Measurements from ENCODE around the gene LRFN3. TPM values are rescaled to one million over a fixed set of nuclear protein-coding genes. Genes with fewer than 3 reads are reported as not detected.
A peak's percentile ranks its signal among the peaks of the same experiment; 100 is the strongest.

The LRFN3 gene
- total and polyA plus RNA-seq, 2 of the 13 experiments (the other 11 are each of a cell fraction or from before 2014, with no cell fraction given) = 0.74 to 1.6 TPM

GRCh38 chr19:35899547-35900214, 36.5 kb upstream of the LRFN3 start (continued):
- TF ChIP-seq ZNF552 (CRISPR knock-in tag; IDR thresholded peaks at IDR 0.05; ENCODE audit: borderline replicate concordance) = no peak; the same call in 1 of the 2 replicates
- TF ChIP-seq, protein P1, sequence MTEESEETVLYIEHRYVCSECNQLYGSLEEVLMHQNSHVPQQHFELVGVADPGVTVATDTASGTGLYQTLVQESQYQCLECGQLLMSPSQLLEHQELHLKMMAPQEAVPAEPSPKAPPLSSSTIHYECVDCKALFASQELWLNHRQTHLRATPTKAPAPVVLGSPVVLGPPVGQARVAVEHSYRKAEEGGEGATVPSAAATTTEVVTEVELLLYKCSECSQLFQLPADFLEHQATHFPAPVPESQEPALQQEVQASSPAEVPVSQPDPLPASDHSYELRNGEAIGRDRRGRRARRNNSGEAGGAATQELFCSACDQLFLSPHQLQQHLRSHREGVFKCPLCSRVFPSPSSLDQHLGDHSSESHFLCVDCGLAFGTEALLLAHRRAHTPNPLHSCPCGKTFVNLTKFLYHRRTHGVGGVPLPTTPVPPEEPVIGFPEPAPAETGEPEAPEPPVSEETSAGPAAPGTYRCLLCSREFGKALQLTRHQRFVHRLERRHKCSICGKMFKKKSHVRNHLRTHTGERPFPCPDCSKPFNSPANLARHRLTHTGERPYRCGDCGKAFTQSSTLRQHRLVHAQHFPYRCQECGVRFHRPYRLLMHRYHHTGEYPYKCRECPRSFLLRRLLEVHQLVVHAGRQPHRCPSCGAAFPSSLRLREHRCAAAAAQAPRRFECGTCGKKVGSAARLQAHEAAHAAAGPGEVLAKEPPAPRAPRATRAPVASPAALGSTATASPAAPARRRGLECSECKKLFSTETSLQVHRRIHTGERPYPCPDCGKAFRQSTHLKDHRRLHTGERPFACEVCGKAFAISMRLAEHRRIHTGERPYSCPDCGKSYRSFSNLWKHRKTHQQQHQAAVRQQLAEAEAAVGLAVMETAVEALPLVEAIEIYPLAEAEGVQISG (CRISPR knock-in tag; IDR thresholded peaks at IDR 0.05) = peak; percentile 32
- TF ChIP-seq, protein P2, sequence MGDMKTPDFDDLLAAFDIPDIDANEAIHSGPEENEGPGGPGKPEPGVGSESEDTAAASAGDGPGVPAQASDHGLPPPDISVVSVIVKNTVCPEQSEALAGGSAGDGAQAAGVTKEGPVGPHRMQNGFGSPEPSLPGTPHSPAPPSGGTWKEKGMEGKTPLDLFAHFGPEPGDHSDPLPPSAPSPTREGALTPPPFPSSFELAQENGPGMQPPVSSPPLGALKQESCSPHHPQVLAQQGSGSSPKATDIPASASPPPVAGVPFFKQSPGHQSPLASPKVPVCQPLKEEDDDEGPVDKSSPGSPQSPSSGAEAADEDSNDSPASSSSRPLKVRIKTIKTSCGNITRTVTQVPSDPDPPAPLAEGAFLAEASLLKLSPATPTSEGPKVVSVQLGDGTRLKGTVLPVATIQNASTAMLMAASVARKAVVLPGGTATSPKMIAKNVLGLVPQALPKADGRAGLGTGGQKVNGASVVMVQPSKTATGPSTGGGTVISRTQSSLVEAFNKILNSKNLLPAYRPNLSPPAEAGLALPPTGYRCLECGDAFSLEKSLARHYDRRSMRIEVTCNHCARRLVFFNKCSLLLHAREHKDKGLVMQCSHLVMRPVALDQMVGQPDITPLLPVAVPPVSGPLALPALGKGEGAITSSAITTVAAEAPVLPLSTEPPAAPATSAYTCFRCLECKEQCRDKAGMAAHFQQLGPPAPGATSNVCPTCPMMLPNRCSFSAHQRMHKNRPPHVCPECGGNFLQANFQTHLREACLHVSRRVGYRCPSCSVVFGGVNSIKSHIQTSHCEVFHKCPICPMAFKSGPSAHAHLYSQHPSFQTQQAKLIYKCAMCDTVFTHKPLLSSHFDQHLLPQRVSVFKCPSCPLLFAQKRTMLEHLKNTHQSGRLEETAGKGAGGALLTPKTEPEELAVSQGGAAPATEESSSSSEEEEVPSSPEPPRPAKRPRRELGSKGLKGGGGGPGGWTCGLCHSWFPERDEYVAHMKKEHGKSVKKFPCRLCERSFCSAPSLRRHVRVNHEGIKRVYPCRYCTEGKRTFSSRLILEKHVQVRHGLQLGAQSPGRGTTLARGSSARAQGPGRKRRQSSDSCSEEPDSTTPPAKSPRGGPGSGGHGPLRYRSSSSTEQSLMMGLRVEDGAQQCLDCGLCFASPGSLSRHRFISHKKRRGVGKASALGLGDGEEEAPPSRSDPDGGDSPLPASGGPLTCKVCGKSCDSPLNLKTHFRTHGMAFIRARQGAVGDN (CRISPR knock-in tag; IDR thresholded peaks at IDR 0.05) = peak; percentile 68
- no peak for TF ChIP-seq ZNF674 (CRISPR knock-in tag; IDR thresholded peaks at IDR 0.05; ENCODE audit: low read depth)
- TF ChIP-seq PHF8 (CRISPR knock-in tag; IDR thresholded peaks at IDR 0.05) = peak; percentile 70
- TF ChIP-seq, protein P3, sequence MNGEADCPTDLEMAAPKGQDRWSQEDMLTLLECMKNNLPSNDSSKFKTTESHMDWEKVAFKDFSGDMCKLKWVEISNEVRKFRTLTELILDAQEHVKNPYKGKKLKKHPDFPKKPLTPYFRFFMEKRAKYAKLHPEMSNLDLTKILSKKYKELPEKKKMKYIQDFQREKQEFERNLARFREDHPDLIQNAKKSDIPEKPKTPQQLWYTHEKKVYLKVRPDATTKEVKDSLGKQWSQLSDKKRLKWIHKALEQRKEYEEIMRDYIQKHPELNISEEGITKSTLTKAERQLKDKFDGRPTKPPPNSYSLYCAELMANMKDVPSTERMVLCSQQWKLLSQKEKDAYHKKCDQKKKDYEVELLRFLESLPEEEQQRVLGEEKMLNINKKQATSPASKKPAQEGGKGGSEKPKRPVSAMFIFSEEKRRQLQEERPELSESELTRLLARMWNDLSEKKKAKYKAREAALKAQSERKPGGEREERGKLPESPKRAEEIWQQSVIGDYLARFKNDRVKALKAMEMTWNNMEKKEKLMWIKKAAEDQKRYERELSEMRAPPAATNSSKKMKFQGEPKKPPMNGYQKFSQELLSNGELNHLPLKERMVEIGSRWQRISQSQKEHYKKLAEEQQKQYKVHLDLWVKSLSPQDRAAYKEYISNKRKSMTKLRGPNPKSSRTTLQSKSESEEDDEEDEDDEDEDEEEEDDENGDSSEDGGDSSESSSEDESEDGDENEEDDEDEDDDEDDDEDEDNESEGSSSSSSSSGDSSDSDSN (CRISPR knock-in tag; IDR thresholded peaks at IDR 0.05) = no peak
- peak in 1 of 2 experiments; percentile 25; a peak in 1 of 4 replicates for TF ChIP-seq EP300 (IDR thresholded peaks at IDR 0.05; ENCODE audit: low read depth in 2 of 2, low read length in 2 of 2)
- TF ChIP-seq EP300 (CRISPR knock-in tag; IDR thresholded peaks at IDR 0.05; ENCODE audit: borderline replicate concordance) = no peak
- TF ChIP-seq ZNF44 (CRISPR knock-in tag; IDR thresholded peaks at IDR 0.05) = no peak
- TF ChIP-seq, protein P4, sequence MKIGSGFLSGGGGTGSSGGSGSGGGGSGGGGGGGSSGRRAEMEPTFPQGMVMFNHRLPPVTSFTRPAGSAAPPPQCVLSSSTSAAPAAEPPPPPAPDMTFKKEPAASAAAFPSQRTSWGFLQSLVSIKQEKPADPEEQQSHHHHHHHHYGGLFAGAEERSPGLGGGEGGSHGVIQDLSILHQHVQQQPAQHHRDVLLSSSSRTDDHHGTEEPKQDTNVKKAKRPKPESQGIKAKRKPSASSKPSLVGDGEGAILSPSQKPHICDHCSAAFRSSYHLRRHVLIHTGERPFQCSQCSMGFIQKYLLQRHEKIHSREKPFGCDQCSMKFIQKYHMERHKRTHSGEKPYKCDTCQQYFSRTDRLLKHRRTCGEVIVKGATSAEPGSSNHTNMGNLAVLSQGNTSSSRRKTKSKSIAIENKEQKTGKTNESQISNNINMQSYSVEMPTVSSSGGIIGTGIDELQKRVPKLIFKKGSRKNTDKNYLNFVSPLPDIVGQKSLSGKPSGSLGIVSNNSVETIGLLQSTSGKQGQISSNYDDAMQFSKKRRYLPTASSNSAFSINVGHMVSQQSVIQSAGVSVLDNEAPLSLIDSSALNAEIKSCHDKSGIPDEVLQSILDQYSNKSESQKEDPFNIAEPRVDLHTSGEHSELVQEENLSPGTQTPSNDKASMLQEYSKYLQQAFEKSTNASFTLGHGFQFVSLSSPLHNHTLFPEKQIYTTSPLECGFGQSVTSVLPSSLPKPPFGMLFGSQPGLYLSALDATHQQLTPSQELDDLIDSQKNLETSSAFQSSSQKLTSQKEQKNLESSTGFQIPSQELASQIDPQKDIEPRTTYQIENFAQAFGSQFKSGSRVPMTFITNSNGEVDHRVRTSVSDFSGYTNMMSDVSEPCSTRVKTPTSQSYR (CRISPR knock-in tag; IDR thresholded peaks at IDR 0.05; ENCODE audit: borderline replicate concordance) = peak; percentile 74; the same call in 1 of the 2 replicates
- TF ChIP-seq, protein P5, sequence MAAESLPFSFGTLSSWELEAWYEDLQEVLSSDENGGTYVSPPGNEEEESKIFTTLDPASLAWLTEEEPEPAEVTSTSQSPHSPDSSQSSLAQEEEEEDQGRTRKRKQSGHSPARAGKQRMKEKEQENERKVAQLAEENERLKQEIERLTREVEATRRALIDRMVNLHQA (CRISPR knock-in tag; IDR thresholded peaks at IDR 0.05) = no peak
- no peak for TF ChIP-seq ZNF282 (IDR thresholded peaks at IDR 0.05; ENCODE audit: partially characterized antibody)

Measured in HepG2 (cell line).